Uterus (tissue), 4 donors: ENCODE measurements around the gene TOP1. TPM values are rescaled to one million over a fixed set of nuclear protein-coding genes. Genes with fewer than 3 reads are reported as not detected.

Experiments
- DNase-seq, 2 donors: peaks; one replicate each; pipeline ENCODE4 v3.0.0-alpha.2; 2019 to 2020
- H3K27ac ChIP-seq, 2 donors: fragments of 200-600 bp; sonication (generic); 1 replicate in 1 of 2; 2 replicates in 1 of 2; pipeline ENCODE4 v1.5.1; 2016 to 2018
- H3K27me3 ChIP-seq, 2 donors: fragments of 200-600 bp; sonication (generic); one replicate each; pipeline ENCODE4 v1.5.1; 2018 to 2019; ENCODE audit warnings: control low read depth in 1 of 2
- H3K36me3 ChIP-seq, 2 donors: fragments of 200-600 bp; sonication (generic); one replicate each; pipeline ENCODE4 v1.5.1; 2019; ENCODE audit warnings: control low read depth in 1 of 2
- H3K4me1 ChIP-seq, 2 donors: fragments of 200-600 bp; sonication (generic); one replicate each; pipeline ENCODE4 v1.5.1; 2018 to 2019; ENCODE audit warnings: control low read depth in 1 of 2
- H3K4me3 ChIP-seq, 2 donors: fragments of 200-600 bp; sonication (generic); 1 replicate in 1 of 2; 2 replicates in 1 of 2; pipeline ENCODE4 v1.5.1; 2018 to 2019; ENCODE audit warnings: mild to moderate bottlenecking in 1 of 2
- H3K9me3 ChIP-seq, 2 donors: fragments of 200-600 bp; sonication (generic); one replicate each; pipeline ENCODE4 v1.5.1; 2019; ENCODE audit warnings: control low read depth in 1 of 2
- POLR2A ChIP-seq, 2 donors: fragments of 450-650 bp; IDR thresholded peaks; one replicate each; pipeline ENCODE4 v1.6.1; 2016; ENCODE audit warnings: antibody characterized with exemption in 2 of 2, mild to moderate bottlenecking in 1 of 2, moderate library complexity in 1 of 2
- intact Hi-C: fragments of 100-400 bp; cut with DNase I; formaldehyde crosslinking; loops from one replicate; pipeline ENCODE4 v1.15.1; 2023; ENCODE audit warnings: low total_unique reads
- total RNA-seq, 4 donors: library from RNA; depleted of rRNA in 3 of 4; stranded (reverse); fragments of >200 nt in 3 of 4; gene quantifications; one replicate each; pipeline versions ENCODE4 v1.1.0 to v1.2.4, GENCODE V29; 2014 to 2023
- TF ChIP-seq, protein P1 (sequence below), 4 experiments: fragments of 200-600 bp in 2 of 4; fragments of 450-650 bp in 2 of 4; sonication (generic) in 2 of 4; IDR thresholded peaks; one replicate each; pipeline ENCODE4 v1.5.1; 2016 to 2019; ENCODE audit warnings: antibody characterized with exemption in 4 of 4, mild to moderate bottlenecking in 2 of 4, moderate library complexity in 1 of 4
- donor health status: DM: yes; HTN: yes; CAD: no.

Gene TOP1
- total RNA-seq, 4 donors from 2014 or later: 20.5 to 47.1 (median 35.4) TPM

- DNase-seq: no peak
- no peak for TF ChIP-seq POLR2A (IDR thresholded peaks at IDR 0.05)
- TF ChIP-seq, protein P1, sequence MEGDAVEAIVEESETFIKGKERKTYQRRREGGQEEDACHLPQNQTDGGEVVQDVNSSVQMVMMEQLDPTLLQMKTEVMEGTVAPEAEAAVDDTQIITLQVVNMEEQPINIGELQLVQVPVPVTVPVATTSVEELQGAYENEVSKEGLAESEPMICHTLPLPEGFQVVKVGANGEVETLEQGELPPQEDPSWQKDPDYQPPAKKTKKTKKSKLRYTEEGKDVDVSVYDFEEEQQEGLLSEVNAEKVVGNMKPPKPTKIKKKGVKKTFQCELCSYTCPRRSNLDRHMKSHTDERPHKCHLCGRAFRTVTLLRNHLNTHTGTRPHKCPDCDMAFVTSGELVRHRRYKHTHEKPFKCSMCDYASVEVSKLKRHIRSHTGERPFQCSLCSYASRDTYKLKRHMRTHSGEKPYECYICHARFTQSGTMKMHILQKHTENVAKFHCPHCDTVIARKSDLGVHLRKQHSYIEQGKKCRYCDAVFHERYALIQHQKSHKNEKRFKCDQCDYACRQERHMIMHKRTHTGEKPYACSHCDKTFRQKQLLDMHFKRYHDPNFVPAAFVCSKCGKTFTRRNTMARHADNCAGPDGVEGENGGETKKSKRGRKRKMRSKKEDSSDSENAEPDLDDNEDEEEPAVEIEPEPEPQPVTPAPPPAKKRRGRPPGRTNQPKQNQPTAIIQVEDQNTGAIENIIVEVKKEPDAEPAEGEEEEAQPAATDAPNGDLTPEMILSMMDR (IDR thresholded peaks at IDR 0.05): no peak
- intact Hi-C loops: no loop called here
- H3K9me3 ChIP-seq: no peaks in the 10 kb centered on the region
- no peak overlapping the region for H3K27ac ChIP-seq
- no peaks in the 10 kb centered on the region for H3K4me1 ChIP-seq
- no peaks in the 10 kb centered on the region for H3K27me3 ChIP-seq
- no peak overlapping the region for H3K4me3 ChIP-seq
- H3K36me3 ChIP-seq: no peaks in the 10 kb centered on the region
Observed at GRCh38 chr20:41017448-41018042, 11.1 kb upstream of the TOP1 start.

DNA sequence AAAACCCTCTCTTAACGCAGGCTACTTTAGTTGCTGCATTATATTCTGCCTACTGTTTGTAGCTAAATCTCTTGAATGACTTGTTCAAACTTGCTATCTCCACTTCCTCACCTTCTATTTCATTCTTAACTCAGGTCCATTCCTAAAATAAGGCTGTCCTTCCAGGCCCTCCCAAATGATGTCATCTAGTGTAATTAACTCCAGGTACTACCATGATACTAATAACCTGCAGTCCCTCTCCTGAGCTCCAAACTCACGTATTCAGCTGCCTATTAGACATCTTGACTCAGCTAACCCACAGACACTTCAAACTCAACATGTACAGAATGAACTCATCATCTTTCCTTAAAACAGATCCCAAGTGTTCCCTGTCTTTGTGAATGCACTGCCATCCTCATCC lies 10.5 kb upstream of the TOP1 start:
- intact Hi-C loops: no loop called here
- no peak for TF ChIP-seq POLR2A (IDR thresholded peaks at IDR 0.05)
- TF ChIP-seq, protein P1 (IDR thresholded peaks at IDR 0.05): no peak

DNA sequence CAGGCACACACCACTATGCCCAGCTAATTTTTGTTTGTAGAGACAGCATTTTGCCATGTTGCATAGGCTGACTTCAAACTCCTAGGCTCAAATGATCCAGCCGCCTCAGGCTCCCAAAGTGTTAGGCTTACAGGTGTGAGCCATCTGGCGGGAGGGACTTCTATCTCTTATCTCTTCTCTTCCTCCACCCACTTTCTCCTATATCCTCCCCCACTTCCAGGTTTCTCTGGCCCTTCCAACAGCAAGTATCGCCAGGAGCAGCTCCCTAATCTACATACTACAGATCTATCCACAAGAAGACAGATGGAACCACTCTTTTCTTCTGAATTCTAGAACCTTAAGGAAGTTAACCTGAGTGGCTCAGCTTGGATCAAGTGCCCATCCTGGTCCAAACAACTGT lies 5.1 kb upstream of the TOP1 start:
- Histone ChIP-seq H3K4me3 (no peak overlapping the region), H3K4me1 (no peaks in the 10 kb centered on the region), H3K9me3 (no peaks in the 10 kb centered on the region), H3K27me3 (no peaks in the 10 kb centered on the region), H3K27ac (no peak overlapping the region), H3K36me3 (no peaks in the 10 kb centered on the region)
- intact Hi-C loops: no loop called here
- DNase-seq: no peak
- no peak for TF ChIP-seq POLR2A (IDR thresholded peaks at IDR 0.05)
- TF ChIP-seq, protein P1 (IDR thresholded peaks at IDR 0.05): no peak

More for the DNA sequence above, 10.5 kb upstream of the TOP1 start:
- H3K36me3 ChIP-seq: no peaks in the 10 kb centered on the region
- H3K27me3 ChIP-seq: no peaks in the 10 kb centered on the region
- no peaks in the 10 kb centered on the region for H3K4me1 ChIP-seq
- H3K9me3 ChIP-seq: no peaks in the 10 kb centered on the region
- no peak overlapping the region for H3K4me3 ChIP-seq
- DNase-seq: no peak
- H3K27ac ChIP-seq: no peak overlapping the region

DNA sequence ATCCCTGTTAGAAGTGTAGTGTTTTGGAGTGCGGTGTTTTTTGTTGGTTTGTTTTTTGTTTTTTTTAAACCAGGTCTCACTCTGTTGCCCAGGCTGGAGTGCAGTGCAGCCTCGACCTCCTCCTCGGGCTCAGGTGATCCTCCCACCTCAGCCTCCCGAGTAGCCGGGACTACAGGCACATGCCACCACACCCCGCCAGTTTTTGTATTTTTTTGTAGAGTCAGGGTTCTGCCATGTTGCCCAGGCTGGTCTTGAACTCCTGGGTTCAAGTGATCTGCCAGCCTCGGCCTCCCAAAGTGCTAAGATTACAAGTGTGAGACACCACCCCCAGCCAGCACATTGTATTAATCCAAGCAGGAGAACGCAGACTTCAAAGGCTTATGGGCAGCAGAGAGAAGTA lies 1.3 kb upstream of the TOP1 start:
- Histone ChIP-seq H3K4me3 (no peak overlapping the region), H3K27me3 (no peaks in the 10 kb centered on the region), H3K27ac (no peak overlapping the region), H3K36me3 (no peaks in the 10 kb centered on the region), H3K4me1 (peaks cover 0 to 8% of the 10 kb centered on the region in 2 donors), H3K9me3 (no peaks in the 10 kb centered on the region)
- DNase-seq: no peak
- TF ChIP-seq, protein P1 (IDR thresholded peaks at IDR 0.05): no peak
- no peak for TF ChIP-seq POLR2A (IDR thresholded peaks at IDR 0.05)
- intact Hi-C loops: no loop called here

GRCh38 chr20:41027872-41028358 lies 707 bp upstream of the TOP1 start:
- intact Hi-C loops: no loop called here
- H3K4me1 ChIP-seq: peaks cover 0 to 8% of the 10 kb centered on the region in 2 donors
- no peak for TF ChIP-seq POLR2A (IDR thresholded peaks at IDR 0.05)
- TF ChIP-seq, protein P1 (IDR thresholded peaks at IDR 0.05): no peak
- no peaks in the 10 kb centered on the region for H3K9me3 ChIP-seq
- peak overlapping the region in 1 of 2 donors; percentile 39 for H3K4me3 ChIP-seq
- peak overlapping the region; percentile 51 to 76 for H3K27ac ChIP-seq
- no peak for DNase-seq
- H3K36me3 ChIP-seq: no peaks in the 10 kb centered on the region
- no peaks in the 10 kb centered on the region for H3K27me3 ChIP-seq
